Neuron (in vitro differentiated cells): Measurements from ENCODE around the gene HMGCLL1.

Experiments
- H2AFZ ChIP-seq: one replicate; pipeline ENCODE4 v1.6.1; 2013; ENCODE audit warnings: low read depth, mild to moderate bottlenecking, inconsistent platforms, low read length, moderate library complexity
- H3K27me3 ChIP-seq: one replicate; pipeline ENCODE4 v1.6.1; 2013; ENCODE audit warnings: low read length; ENCODE audit not compliant: insufficient read depth
- H3K36me3 ChIP-seq: one replicate; pipeline ENCODE4 v1.6.1; 2013; ENCODE audit warnings: low read length; ENCODE audit not compliant: insufficient read depth
- H3K4me1 ChIP-seq: one replicate; pipeline ENCODE4 v1.6.1; 2013; ENCODE audit warnings: low read length; ENCODE audit not compliant: insufficient read depth
- H3K4me3 ChIP-seq: 2 replicates; pipeline ENCODE4 v1.5.1; 2013; ENCODE audit warnings: mild to moderate bottlenecking, low read length, moderate library complexity
- H3K9me3 ChIP-seq: one replicate; pipeline ENCODE4 v1.6.1; 2013; ENCODE audit warnings: low read length

HMGCLL1 gene

DNA sequence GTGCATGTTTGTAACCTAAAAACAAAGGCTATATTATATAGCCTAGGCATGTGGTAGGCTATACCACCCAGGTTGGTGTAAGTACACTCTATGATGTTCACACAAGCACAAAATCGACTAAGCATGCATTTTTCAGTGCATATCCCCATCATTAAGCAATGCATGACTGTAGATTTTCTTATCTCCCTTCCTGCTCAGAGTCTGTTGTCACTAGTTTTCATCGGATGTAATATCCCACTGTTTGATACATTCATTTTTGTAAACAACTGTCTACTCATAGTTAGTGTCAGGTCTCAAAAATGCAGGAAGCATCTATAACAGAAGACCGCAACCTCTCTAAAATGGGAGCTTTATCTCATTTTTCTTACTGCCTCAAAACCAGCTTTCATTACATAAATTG, 181.0 kb downstream of the HMGCLL1 start:
- Histone ChIP-seq H3K9me3 (no peaks in the 10 kb centered on the region), H2AFZ (no peak overlapping the region), H3K4me3 (no peak overlapping the region), H3K36me3 (no peaks in the 10 kb centered on the region), H3K4me1 (no peaks in the 10 kb centered on the region), H3K27me3 (peaks cover 3% of the 10 kb centered on the region)

DNA sequence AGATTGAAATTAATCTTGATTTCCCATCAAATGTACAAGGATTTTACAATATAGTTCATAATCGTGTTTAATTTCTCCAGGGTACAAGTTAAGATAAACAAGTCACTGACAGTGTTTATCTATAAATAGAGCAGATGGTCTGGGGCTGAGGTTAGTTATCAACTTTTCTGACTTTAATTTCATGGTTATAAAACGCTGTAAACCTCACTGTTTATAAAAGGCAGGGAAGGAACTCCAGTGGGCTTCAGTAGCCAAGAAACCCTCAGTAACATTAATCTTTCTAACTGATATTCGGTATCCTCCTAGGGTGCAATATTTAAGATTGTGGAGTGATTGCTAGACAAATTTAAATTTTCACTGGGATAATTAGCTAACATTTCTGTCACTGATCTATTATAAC, 183.1 kb downstream of the HMGCLL1 start:
- Histone ChIP-seq H2AFZ (no peak overlapping the region), H3K4me1 (no peaks in the 10 kb centered on the region), H3K27me3 (peaks cover 3% of the 10 kb centered on the region), H3K36me3 (no peaks in the 10 kb centered on the region), H3K4me3 (no peak overlapping the region), H3K9me3 (no peaks in the 10 kb centered on the region)

DNA sequence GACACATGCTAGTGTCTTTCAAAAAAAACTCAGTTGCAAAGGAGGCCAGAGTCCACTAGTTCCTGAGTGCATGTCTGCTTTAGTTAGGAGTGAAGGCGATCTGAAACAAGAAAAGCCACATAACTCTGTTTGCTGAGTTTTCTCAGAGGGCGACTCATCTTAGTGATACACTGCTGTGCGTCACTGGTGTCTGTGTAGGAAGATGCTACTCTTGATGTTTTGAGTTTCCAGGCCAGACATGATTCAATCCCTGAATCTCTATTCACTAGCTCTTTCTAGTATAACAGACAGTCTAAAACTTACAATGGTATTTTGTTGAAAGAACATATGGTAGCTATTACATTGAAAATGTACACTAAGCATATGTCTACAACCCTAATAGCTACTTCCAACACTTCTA, 190.8 kb downstream of the HMGCLL1 start:
- Histone ChIP-seq H3K9me3 (no peaks in the 10 kb centered on the region), H2AFZ (no peak overlapping the region), H3K27me3 (no peaks in the 10 kb centered on the region), H3K4me3 (no peak overlapping the region), H3K36me3 (no peaks in the 10 kb centered on the region), H3K4me1 (no peaks in the 10 kb centered on the region)
